Stimulated activated naive CD4-positive, alpha-beta T cell treated with Interleukin-2 at 50 U/mL for 16 hours (primary cell): ENCODE data around the gene SELENOM.
"Not testable (repeated sequence)": the region's sequence is repeated elsewhere in the genome, so short reads cannot be mapped to it uniquely, and the experiment has no call there.

ENCODE experiments used
- DNase-seq: peaks from one replicate; lab custom pipeline; 2025; lab: John Stamatoyannopoulos, UW

The SELENOM gene

GRCh38 chr22:31133911-31134310, 26.5 kb upstream of the SELENOM start:
- no peak for DNase-seq

- DNase-seq = no peak
These were observed 23.5 kb upstream of the SELENOM start for GRCh38 chr22:31130873-31131272.

GRCh38 chr22:31128156-31128555, 20.8 kb upstream of the SELENOM start:
- no peak for DNase-seq

- no peak for DNase-seq
These were observed 19.9 kb upstream of the SELENOM start for GRCh38 chr22:31127181-31127772.

- no peak for DNase-seq
These were observed 19.5 kb upstream of the SELENOM start for GRCh38 chr22:31126869-31127175.

- DNase-seq = no peak
These were observed 18.9 kb upstream of the SELENOM start for GRCh38 chr22:31126128-31126868.

GRCh38 chr22:31125521-31126117, 18.3 kb upstream of the SELENOM start:
- DNase-seq = no peak

GRCh38 chr22:31124811-31125465, 17.6 kb upstream of the SELENOM start:
- DNase-seq = no peak

- no peak for DNase-seq
These were observed 16.9 kb upstream of the SELENOM start for GRCh38 chr22:31124290-31124689.

GRCh38 chr22:31123292-31123602, 15.9 kb upstream of the SELENOM start:
- no peak for DNase-seq

- DNase-seq = no peak
These were observed 15.3 kb upstream of the SELENOM start, which contains the start of gene INPP5J for GRCh38 chr22:31122532-31123291. Gene INPP5J (plus strand): TSS chr22:31122966. CDS start chr22:31123015, 49 bp downstream.

- no peak for DNase-seq
These were observed 14.8 kb upstream of the SELENOM start for GRCh38 chr22:31122196-31122531.

- DNase-seq = no peak
These were observed 14.0 kb upstream of the SELENOM start for GRCh38 chr22:31121403-31121802.

GRCh38 chr22:31120642-31121041, 13.3 kb upstream of the SELENOM start:
- DNase-seq = no peak

- DNase-seq = no peak
These were observed 12.9 kb upstream of the SELENOM start for GRCh38 chr22:31120230-31120629.

GRCh38 chr22:31119026-31119717, 11.8 kb upstream of the SELENOM start:
- no peak for DNase-seq

- DNase-seq = no peak
These were observed 10.9 kb upstream of the SELENOM start for GRCh38 chr22:31118046-31118820.

GRCh38 chr22:31112547-31113091, 5.3 kb upstream of the SELENOM start:
- DNase-seq = not testable (repeated sequence)

GRCh38 chr22:31107894-31108218, 488 bp upstream of the SELENOM start:
- DNase-seq = no peak

- DNase-seq = no peak
These were observed 614 bp downstream of the SELENOM start for GRCh38 chr22:31106731-31107177.
